ENCODE measurements around the gene ASB13.

DNA sequence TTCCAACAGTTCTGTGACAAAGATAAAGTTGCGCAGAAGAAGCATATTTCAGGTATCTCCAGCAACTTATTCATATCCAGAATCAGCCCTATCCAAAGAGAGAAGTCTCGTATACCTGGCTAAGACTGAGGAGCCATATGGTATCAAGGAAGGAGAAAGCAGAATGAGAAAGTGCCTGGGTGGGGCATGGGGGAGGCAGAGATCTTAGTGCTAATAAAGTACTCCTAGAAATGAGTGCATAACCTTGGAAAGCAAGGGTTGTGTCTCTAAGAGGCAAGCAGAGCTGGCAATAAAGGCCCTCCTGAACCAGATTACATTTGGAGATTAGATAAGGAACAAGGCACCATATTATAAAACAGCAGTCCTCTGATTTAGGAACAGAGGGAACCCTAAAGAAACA, 30.9 kb upstream of the ASB13 start:
- TF ChIP-seq EZH2 (IDR thresholded peaks at IDR 0.05): no peak
- no peak for TF ChIP-seq POLR2AphosphoS5 (IDR thresholded peaks at IDR 0.05; ENCODE audit: borderline replicate concordance, low read depth, low read length)
- no peak for TF ChIP-seq FOXP2 (optimal IDR thresholded peaks at IDR 0.05; ENCODE audit: control extremely low read depth, extremely low read length, insufficient read depth)

Measured in SK-N-MC (cell line).